NB4 (cell line): ENCODE measurements around the gene WDR38.

Experiments
- CTCF ChIP-seq: IDR thresholded peaks from one replicate; pipeline ENCODE4 v1.5.1; 2012; ENCODE audit warnings: low read depth, low read length
- POLR2A ChIP-seq: IDR thresholded peaks from 2 replicates; pipeline ENCODE4 v1.6.1; 2011; ENCODE audit warnings: mild to moderate bottlenecking; ENCODE audit not compliant: insufficient read length; ENCODE audit errors: extremely low read depth
- TF ChIP-seq, protein P1 (sequence below): IDR thresholded peaks from 2 replicates; pipeline ENCODE4 v1.6.1; 2011; ENCODE audit warnings: low read depth, low read length

GRCh38 chr9:124813501-124814163 is 39.6 kb upstream of the WDR38 start:
- TF ChIP-seq POLR2A: no peak
- TF ChIP-seq CTCF: no peak
- TF ChIP-seq, protein P1, sequence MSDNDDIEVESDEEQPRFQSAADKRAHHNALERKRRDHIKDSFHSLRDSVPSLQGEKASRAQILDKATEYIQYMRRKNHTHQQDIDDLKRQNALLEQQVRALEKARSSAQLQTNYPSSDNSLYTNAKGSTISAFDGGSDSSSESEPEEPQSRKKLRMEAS: no peak
